HG02884 (cell line): ENCODE measurements around the gene EPB41L2.
A peak's percentile ranks its signal among the peaks of the same experiment; 100 is the strongest.
"Not testable (repeated sequence)": the region's sequence is repeated elsewhere in the genome, so short reads cannot be mapped to it uniquely, and the experiment has no call there.

Experiments used
- ATAC-seq: cut with Tn5 transposase; IDR thresholded peaks from one replicate; pipeline ENCODE4 v1.9.1; 2021; ENCODE audit warnings: mild to moderate bottlenecking, moderate library complexity; ENCODE audit not compliant: unreplicated experiment

EPB41L2 gene

GRCh38 chr6:131037194-131037897 is 25.7 kb downstream of the EPB41L2 start:
- ATAC-seq = no peak

- no peak for ATAC-seq
These were observed 26.4 kb downstream of the EPB41L2 start for GRCh38 chr6:131036601-131037000.

- no peak for ATAC-seq
These were observed 26.9 kb downstream of the EPB41L2 start for GRCh38 chr6:131036143-131036542.

GRCh38 chr6:131035582-131035981 is 27.5 kb downstream of the EPB41L2 start:
- ATAC-seq = no peak

GRCh38 chr6:131033631-131034030 is 29.4 kb downstream of the EPB41L2 start:
- no peak for ATAC-seq

GRCh38 chr6:131029626-131030297 is 33.3 kb downstream of the EPB41L2 start:
- ATAC-seq = peak; percentile 97

- no peak for ATAC-seq
These were observed 35.7 kb downstream of the EPB41L2 start for GRCh38 chr6:131027326-131027725.

- ATAC-seq = no peak
These were observed 36.8 kb downstream of the EPB41L2 start for GRCh38 chr6:131026243-131026642.

- ATAC-seq = no peak
These were observed 38.5 kb downstream of the EPB41L2 start for GRCh38 chr6:131024565-131024964.

GRCh38 chr6:131023834-131024504 is 39.1 kb downstream of the EPB41L2 start:
- ATAC-seq = no peak

- ATAC-seq = no peak
These were observed 40.4 kb downstream of the EPB41L2 start for GRCh38 chr6:131022691-131023090.

GRCh38 chr6:131017962-131018361 is 45.1 kb downstream of the EPB41L2 start:
- no peak for ATAC-seq

GRCh38 chr6:131015630-131016263 is 47.3 kb downstream of the EPB41L2 start:
- ATAC-seq = no peak

GRCh38 chr6:131015025-131015591 is 47.9 kb downstream of the EPB41L2 start:
- ATAC-seq = no peak

GRCh38 chr6:131014080-131014776 is 48.8 kb downstream of the EPB41L2 start:
- ATAC-seq = no peak

GRCh38 chr6:131013495-131013894 is 49.5 kb downstream of the EPB41L2 start:
- ATAC-seq = no peak

GRCh38 chr6:131009790-131010189 is 53.3 kb downstream of the EPB41L2 start:
- ATAC-seq = no peak

- not testable (repeated sequence) for ATAC-seq
These were observed 54.1 kb downstream of the EPB41L2 start for GRCh38 chr6:131008965-131009364.

- ATAC-seq = not testable (repeated sequence)
These were observed 55.1 kb downstream of the EPB41L2 start for GRCh38 chr6:131007964-131008363.

- no peak for ATAC-seq
These were observed 55.8 kb downstream of the EPB41L2 start for GRCh38 chr6:131007286-131007685.
